H1 (cell line): ENCODE data around the gene ABCC9. TPM values are rescaled to one million over a fixed set of nuclear protein-coding genes. Genes with fewer than 3 reads are reported as not detected.

Source experiments
- BACH1 ChIP-seq: IDR thresholded peaks from 2 replicates; pipeline ENCODE4 v1.6.1; 2012; ENCODE audit warnings: low read length, improper control_type of control experiment
- GABPA ChIP-seq: IDR thresholded peaks from 2 replicates; pipeline ENCODE4 v1.6.1; 2011; ENCODE audit warnings: mild to moderate bottlenecking, low read length, moderate library complexity, borderline replicate concordance; ENCODE audit not compliant: insufficient read depth
- KDM1A ChIP-seq: fragments of 200-600, 300-600 bp; sonication (generic); IDR thresholded peaks from 2 replicates; pipeline ENCODE4 v1.7.1; 2016; ENCODE audit warnings: mild to moderate bottlenecking, low read length, borderline replicate concordance
- POU5F1 ChIP-seq: IDR thresholded peaks from 2 replicates; pipeline ENCODE4 v1.6.1; 2011; ENCODE audit warnings: low read depth, mild to moderate bottlenecking, low read length, moderate library complexity
- SP1 ChIP-seq: IDR thresholded peaks from 2 replicates; pipeline ENCODE4 v1.6.1; 2011; ENCODE audit warnings: low read depth, low read length
- SRF ChIP-seq: IDR thresholded peaks from 2 replicates; pipeline ENCODE4 v1.6.1; 2011; ENCODE audit warnings: mild to moderate bottlenecking, low read depth, low read length, moderate library complexity
- TAF7 ChIP-seq: optimal IDR thresholded peaks from 2 replicates; pipeline ENCODE3; 2011; ENCODE audit warnings: low read depth, mild to moderate bottlenecking, inconsistent platforms, low read length, moderate library complexity, borderline replicate concordance
- polyA plus RNA-seq, 7 experiments: library from polyadenylated mRNA; depleted of rRNA in 3 of 7; stranded (reverse) in 5 of 7; unstranded in 2 of 7; fragments of >200 nt in 5 of 7; fragments of 200-250 nt in 2 of 7; gene quantifications; 1 replicate in 5 of 7; 2 replicates in 1 of 7; 4 replicates in 1 of 7; pipeline versions ENCODE4 v1.2.1 to v1.2.3, GENCODE V29; 2011 to 2013; ENCODE audit warnings: missing spikeins in 2 of 7, mixed read lengths in 2 of 7
- total RNA-seq: library from RNA; stranded (reverse); fragmentation: NEBNext Ultra II Directional; extraction: Animal tissue kit (Norgen Biotek cat#: 25700); gene quantifications from 2 replicates; pipeline ENCODE4 v1.2.1, GENCODE V29; 2021
- TF ChIP-seq, protein P1 (sequence below): fragments of 300-600 bp; sonication (generic); IDR thresholded peaks from 2 replicates; pipeline ENCODE4 v1.7.1; 2012; ENCODE audit warnings: low read length, moderate library complexity, mild to moderate bottlenecking, inconsistent platforms; ENCODE audit not compliant: insufficient replicate concordance
- TF ChIP-seq, protein P2 (sequence below): IDR thresholded peaks from 2 replicates; pipeline ENCODE4 v1.6.1; 2012; ENCODE audit warnings: low read length, inconsistent platforms

The ABCC9 gene
- total and polyA plus RNA-seq, 2 of the 8 experiments (the other 6 are each of a cell fraction or from before 2014, with no cell fraction given), result under 0.01 TPM; not detected in 1

DNA sequence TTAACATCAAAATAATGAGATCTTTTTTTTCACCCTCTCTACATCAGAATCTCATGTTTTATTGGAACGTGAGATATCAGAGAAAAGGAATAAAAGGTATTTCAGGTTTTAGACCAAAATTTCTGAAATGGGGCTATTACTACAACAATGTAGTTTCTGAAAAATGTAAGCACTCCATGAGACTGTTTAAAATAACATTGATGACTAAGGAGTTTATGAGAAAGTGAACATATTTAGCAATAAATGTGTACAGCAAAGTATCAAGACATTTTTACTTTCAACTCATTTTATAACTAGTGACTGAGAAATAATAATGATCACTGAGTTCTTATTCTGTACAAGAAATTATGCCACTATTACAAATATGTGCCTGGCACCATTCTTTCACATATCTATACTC lies 39.3 kb upstream of the ABCC9 start (continued):
- TF ChIP-seq, protein P1, sequence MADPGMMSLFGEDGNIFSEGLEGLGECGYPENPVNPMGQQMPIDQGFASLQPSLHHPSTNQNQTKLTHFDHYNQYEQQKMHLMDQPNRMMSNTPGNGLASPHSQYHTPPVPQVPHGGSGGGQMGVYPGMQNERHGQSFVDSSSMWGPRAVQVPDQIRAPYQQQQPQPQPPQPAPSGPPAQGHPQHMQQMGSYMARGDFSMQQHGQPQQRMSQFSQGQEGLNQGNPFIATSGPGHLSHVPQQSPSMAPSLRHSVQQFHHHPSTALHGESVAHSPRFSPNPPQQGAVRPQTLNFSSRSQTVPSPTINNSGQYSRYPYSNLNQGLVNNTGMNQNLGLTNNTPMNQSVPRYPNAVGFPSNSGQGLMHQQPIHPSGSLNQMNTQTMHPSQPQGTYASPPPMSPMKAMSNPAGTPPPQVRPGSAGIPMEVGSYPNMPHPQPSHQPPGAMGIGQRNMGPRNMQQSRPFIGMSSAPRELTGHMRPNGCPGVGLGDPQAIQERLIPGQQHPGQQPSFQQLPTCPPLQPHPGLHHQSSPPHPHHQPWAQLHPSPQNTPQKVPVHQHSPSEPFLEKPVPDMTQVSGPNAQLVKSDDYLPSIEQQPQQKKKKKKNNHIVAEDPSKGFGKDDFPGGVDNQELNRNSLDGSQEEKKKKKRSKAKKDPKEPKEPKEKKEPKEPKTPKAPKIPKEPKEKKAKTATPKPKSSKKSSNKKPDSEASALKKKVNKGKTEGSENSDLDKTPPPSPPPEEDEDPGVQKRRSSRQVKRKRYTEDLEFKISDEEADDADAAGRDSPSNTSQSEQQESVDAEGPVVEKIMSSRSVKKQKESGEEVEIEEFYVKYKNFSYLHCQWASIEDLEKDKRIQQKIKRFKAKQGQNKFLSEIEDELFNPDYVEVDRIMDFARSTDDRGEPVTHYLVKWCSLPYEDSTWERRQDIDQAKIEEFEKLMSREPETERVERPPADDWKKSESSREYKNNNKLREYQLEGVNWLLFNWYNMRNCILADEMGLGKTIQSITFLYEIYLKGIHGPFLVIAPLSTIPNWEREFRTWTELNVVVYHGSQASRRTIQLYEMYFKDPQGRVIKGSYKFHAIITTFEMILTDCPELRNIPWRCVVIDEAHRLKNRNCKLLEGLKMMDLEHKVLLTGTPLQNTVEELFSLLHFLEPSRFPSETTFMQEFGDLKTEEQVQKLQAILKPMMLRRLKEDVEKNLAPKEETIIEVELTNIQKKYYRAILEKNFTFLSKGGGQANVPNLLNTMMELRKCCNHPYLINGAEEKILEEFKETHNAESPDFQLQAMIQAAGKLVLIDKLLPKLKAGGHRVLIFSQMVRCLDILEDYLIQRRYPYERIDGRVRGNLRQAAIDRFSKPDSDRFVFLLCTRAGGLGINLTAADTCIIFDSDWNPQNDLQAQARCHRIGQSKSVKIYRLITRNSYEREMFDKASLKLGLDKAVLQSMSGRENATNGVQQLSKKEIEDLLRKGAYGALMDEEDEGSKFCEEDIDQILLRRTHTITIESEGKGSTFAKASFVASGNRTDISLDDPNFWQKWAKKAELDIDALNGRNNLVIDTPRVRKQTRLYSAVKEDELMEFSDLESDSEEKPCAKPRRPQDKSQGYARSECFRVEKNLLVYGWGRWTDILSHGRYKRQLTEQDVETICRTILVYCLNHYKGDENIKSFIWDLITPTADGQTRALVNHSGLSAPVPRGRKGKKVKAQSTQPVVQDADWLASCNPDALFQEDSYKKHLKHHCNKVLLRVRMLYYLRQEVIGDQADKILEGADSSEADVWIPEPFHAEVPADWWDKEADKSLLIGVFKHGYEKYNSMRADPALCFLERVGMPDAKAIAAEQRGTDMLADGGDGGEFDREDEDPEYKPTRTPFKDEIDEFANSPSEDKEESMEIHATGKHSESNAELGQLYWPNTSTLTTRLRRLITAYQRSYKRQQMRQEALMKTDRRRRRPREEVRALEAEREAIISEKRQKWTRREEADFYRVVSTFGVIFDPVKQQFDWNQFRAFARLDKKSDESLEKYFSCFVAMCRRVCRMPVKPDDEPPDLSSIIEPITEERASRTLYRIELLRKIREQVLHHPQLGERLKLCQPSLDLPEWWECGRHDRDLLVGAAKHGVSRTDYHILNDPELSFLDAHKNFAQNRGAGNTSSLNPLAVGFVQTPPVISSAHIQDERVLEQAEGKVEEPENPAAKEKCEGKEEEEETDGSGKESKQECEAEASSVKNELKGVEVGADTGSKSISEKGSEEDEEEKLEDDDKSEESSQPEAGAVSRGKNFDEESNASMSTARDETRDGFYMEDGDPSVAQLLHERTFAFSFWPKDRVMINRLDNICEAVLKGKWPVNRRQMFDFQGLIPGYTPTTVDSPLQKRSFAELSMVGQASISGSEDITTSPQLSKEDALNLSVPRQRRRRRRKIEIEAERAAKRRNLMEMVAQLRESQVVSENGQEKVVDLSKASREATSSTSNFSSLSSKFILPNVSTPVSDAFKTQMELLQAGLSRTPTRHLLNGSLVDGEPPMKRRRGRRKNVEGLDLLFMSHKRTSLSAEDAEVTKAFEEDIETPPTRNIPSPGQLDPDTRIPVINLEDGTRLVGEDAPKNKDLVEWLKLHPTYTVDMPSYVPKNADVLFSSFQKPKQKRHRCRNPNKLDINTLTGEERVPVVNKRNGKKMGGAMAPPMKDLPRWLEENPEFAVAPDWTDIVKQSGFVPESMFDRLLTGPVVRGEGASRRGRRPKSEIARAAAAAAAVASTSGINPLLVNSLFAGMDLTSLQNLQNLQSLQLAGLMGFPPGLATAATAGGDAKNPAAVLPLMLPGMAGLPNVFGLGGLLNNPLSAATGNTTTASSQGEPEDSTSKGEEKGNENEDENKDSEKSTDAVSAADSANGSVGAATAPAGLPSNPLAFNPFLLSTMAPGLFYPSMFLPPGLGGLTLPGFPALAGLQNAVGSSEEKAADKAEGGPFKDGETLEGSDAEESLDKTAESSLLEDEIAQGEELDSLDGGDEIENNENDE, result no peak
- TF ChIP-seq GABPA (no peak), TAF7 (no peak), SRF (no peak), BACH1 (no peak), POU5F1 (no peak), SP1 (no peak), KDM1A (no peak)
- TF ChIP-seq, protein P2, sequence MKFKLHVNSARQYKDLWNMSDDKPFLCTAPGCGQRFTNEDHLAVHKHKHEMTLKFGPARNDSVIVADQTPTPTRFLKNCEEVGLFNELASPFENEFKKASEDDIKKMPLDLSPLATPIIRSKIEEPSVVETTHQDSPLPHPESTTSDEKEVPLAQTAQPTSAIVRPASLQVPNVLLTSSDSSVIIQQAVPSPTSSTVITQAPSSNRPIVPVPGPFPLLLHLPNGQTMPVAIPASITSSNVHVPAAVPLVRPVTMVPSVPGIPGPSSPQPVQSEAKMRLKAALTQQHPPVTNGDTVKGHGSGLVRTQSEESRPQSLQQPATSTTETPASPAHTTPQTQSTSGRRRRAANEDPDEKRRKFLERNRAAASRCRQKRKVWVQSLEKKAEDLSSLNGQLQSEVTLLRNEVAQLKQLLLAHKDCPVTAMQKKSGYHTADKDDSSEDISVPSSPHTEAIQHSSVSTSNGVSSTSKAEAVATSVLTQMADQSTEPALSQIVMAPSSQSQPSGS, result no peak
- TF ChIP-seq, all 59 proteins: peak for 0
